HK-2 (cell line): ENCODE measurements around the gene RGS9.

Experiments used
- DNase-seq: peaks from one replicate; pipeline ENCODE4 v3.0.0-alpha.2; 2018; ENCODE audit not compliant: unreplicated experiment

Gene RGS9

DNA sequence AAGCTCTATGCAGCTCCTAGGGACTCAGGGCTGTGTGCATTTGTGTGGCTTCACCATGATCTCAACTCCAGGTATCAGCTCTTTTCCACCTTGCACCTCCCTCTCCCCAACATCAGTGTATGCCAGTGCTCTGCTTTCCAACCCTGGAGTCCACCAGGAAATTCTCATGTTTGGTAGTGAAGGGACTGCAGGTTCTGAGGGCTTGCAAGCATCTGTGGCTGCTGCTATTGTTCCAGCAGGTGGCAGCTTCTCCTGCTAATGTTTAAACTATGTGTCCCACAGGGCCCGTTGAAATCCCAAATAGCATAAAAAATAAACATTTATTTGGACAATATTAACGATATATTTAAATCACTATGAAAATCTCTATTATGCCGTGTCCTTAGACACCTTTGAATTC is 82.0 kb downstream of the RGS9 start:
- no peak for DNase-seq

DNA sequence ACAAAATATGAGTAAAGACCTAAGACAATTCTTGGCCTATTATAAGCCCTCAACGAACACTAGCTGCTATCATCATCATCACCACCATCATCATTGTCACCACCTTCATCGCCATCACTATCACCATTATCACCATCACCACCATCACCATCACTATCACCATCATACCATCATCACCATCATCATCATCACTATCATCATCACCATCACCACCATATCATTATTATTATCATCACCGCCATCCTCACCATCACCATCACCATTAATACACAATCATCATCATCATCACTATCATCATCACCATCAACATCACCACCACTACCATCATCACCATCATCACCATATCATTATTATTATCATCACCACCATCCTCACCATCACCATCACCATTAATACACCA is 82.5 kb downstream of the RGS9 start:
- DNase-seq, result no peak

DNA sequence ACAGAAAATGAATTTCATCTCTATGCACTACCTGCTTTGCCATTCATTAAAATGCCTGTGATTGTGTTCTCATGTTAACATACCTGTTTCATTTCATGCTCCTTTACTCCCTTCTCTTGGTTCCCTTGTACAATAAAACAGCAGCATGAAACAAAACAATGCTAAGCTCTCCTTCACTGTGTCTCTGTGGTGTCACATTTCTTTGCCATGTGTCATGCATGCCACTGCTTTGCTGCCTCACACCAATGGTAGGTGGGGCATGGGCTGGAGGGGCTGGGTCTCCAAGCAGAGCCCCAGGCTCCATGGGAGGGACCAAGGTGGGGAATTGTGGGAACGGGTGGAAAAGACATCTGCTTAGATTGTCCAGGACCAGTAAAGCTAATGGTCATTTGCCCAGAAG is 83.6 kb downstream of the RGS9 start:
- peak; percentile 10 for DNase-seq

DNA sequence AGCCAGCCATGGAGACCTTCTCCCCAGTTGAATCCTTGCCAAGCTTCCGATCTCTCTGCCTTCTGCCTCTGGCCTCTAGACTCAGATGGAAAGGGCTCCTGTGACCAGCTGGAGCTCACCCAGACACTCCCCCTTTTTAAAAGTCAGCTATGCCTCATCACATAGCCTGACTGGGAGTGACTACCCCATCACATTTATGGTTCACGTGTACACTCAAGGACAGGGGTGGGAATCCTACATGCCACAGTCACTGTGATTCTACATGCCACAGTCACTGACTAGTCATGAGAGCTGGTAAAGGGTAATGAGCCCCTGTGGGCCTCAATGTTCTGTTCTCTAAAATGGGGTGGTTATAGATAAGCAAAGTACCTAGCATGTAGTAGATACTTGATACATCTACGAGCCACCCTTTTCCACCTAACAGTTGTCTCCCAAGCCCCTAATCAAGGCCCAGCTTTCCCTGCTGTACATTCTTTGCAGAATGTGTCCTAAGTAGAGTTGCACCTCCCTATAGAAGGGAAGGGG is 85.1 kb downstream of the RGS9 start:
- no peak for DNase-seq

DNA sequence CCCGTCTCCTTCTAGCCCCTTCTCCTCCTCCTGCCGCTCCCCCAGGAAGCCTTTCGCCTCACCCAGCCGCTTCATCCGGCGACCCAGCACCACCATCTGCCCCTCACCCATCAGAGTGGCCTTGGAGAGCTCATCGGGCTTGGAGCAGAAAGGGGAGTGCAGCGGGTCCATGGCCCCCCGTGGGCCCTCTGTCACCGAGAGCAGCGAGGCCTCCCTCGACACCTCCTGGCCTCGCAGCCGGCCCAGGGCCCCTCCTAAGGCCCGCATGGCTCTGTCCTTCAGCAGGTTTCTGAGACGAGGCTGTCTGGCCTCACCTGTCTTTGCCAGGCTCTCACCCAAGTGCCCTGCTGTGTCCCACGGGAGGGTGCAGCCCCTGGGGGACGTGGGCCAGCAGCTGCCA is 87.9 kb downstream of the RGS9 start:
- DNase-seq, result no peak

DNA sequence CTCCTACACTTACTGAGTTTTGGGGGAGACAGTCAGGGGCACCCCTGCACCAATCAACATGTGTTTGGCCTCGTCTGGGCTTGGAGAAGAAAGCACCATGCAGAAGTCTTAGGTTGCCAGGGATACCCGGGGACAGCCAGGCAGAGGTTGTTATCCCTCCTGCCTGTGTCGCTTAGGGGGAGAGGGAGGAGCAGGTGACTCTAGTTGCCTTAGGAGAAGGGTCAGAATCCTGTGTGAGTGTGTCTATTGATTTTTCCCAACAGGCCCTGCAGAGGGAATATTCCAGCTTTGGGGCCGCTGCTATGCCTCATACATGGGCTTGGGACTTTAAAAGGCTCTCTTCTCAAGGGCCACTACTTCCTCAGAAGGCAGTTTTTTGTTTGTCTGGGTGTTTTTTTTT is 89.1 kb downstream of the RGS9 start:
- DNase-seq, result no peak

DNA sequence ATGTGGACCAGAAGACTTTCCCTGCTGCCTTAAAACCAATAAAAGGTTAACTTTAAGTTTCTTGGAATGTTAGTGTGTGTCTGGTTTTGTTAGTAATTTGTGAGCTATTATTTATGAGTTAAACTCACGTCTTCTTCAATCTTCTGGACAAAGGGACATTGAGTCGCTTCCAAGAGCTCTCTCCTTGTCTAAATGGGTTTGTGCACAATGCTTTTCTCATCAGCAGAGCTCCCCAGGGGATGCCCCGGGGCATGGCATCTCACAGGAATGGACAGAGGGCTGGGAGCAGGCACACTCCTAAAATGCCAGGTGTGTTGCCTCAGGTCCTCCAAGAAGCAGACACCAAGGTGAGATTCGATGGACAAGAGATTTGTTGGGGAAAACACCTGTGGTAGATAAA is 90.5 kb downstream of the RGS9 start:
- DNase-seq, result no peak

DNA sequence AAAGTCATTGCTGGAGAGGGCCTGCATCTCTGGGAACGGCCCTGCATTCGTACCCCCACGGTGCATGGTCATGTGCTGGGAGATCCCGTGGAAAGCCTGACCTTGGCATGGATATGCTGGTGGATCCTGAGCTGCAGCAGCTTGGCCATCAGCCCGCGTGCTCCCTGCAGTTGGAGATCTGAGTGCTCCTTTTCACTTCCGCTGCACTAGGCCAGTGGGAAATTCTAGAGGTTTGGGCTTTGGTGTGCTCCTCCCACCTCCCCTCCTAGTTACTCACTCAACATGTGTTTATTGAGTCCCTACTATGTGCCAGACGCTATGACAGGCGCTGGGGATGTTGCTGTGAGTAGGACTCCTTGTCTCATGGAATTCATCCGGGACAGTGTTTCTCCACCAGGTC is 91.1 kb downstream of the RGS9 start:
- DNase-seq, result no peak

DNA sequence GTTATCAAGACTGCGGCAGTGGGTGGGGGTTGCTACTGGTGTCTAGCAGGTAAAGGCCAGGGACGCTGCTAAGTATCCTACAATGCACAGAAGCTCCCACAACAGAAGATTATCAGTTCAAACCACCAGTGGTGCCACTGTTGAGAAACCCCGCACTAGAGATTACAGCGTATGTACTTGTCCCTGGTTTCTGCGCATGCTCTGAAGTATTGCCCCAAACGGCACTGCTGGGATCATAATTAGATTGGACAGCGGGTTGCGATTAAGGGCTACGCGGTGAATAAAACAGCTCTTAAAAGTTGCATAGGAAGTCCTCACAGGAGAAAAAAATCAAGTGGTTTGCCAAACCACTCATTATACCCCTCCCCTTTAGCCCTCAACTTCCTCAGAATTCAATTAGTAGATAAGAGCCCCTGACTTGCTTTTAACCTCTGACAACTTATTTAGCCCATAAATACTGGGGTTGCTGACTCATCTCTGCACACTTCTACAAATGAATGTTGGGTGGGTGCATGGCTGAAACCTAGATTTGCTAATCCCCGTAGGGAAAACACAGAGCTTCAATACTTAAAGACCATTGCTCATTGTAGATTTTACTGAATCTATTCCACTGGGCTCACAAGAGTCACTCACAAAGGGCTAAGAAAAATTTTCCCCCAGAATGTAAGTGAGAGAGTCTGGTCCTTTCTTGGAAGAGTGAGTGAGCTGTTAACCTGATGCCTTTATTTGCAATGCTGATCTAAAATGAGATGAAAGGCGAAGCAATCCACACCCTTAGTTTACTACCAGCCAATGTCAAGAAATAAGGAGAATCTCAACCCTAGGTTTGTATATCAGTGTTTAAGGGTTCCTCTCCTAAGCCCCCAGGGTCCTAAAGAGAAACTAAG is 91.8 kb downstream of the RGS9 start:
- DNase-seq, result no peak

DNA sequence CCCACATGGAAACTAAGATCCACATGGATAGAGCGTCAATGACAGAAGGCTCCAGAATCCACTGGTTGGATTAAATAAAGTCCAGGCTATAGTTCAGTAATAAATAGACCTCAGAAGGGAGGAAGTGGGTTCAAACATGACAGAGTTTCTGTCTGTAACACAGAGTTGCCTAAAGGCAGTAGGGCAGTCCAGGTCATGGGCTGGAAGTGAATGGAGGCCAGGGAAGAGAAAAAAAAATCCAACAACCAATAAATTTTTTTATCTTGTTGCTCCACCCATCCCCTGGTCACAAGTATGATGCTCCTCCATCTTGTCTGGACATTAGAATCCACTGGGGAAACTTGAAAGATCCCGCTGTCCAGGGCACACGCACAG is 92.4 kb downstream of the RGS9 start:
- no peak for DNase-seq

DNA sequence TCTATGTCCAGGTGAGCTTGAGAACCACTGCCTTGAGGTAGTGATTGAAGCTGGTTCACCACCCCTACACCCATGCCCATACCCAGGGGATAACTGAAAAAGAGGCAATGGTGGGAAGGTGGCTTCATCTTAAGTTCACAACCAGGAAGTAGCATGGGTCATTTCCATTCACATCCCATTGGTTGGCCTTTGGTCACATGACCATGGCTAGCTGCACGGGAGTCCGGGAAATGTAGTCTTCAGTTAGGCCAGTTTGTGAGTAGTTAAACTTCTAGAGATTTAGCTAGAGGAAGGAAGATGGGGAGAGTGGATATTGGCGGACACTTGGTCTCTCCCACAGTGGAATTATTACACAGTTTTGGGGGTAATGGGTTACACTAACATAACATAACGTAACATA is 92.9 kb downstream of the RGS9 start:
- no peak for DNase-seq

DNA sequence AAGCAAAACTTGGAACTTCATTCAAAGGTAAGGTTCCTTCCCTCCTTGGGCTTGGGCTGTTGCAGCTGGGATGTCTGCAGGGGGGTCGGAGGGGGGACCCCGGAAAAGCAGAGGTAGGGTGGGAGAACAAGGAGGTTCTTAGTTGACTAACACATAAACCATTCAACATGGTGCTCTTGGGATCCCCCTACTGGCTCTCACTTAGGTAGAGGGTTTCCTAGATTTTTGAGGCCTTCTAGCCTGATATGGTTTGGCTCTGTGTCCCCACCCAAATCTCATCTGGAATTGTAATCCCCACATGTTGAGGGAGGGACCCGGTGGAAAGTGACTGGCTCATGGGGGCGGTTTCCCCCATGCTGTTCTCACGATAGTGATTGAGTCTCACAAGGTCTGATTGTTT is 93.9 kb downstream of the RGS9 start:
- no peak for DNase-seq

DNA sequence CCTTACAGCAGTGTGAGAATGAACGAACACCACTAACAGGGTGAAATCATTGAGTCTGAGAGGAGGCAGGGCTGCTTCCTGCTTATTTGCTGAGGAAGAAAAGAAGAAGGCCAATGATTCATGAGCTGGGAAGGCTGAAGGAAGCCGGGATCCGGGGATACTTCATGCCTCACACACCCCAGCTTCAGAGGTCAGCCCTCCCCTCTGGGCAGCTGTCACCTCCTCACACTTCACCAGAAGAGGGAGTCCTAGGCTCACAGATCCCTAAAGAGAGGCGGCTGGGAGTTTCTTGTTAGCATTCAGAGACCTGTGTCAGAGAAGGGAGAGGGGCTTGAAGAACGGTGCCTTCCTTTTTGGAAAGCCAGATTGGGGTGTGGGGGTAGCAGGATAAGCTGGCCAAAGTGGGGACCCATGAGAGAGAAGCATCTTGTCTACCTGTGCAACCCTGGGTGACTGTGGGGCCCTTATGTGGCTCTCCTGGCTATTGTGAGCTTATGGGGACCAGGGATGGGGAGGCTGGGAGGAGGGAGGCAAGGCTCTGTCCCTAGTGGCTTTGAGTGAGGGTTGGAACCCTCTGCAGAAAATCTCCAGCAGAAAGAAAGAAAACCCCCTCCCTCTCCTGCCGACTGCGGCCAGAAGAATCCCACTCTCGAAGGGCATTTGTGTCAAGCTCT is 94.6 kb downstream of the RGS9 start:
- DNase-seq, result peak; percentile 82

DNA sequence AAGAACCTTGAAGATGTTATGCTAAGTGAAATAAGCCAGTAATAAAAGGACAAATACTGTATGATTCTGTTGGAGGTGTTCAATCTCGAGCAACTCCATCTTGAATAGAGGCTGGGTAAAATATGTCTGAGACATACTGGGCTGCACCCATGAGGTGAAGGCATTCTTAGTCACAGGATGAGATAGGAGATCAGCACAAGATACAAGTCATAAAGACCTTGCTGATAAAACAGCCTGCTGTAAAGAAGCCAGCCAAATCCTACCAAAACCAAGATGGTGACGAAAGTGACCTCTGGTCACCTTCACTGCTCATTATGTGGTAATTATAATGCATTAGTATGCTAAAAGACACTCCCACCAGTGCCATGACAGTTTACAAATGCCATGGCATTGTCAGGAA is 98.1 kb downstream of the RGS9 start:
- no peak for DNase-seq

DNA sequence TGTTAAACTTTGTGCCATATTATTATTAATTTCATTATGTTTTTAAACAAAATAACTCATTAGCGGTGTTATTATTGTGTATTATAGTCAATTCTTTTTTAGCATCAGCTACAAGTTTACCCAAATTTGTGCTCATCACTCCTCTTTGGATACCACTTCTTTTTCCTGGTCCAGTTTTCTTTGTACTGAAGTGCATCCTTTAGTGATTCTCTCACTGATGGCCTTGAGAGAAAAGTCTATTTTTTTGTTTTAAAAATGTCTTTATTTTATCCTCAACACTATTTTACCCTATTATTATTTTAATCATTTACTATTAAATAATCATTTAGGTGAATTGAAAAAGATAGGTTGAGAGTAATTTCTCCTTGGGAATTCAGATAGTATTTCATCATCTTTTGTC is 99.2 kb downstream of the RGS9 start:
- no peak for DNase-seq

DNA sequence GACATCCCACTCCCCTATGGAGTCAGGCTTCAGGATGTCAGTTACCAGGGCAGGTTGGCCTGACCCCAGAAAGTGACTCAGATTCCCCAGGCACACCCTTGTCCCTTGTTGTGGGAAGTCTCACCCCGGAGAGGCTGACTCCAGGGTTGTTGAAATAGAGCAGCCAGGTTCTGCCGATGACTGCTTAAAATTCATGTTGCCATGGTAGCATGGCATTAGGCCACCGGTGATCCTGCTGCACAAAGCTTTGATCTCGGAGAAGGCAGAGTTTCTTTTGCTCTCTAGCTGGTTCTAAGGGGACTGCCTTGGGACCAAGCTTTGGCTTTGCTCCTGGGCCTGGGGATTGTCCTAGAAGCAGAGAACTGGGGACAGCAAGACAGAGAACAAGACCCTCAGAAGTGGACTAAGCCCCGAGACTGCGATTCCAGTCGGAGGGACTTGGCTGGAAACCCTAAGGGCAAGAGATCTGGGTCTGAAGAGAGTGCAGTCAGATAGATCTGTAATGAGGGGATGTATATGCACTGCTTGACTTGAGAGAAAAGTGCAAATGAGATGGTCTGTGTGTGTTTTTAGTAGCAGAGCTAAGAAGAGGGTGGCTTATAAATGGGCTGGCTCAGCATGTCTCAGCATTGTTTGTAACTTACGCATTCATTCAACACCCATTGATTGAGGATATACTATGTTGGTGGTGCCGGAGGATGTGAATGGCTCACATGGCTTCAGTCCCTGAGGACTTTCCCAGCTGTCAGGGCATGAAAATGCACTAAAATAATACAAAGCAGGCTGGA is 106.9 kb downstream of the RGS9 start:
- DNase-seq, result no peak

DNA sequence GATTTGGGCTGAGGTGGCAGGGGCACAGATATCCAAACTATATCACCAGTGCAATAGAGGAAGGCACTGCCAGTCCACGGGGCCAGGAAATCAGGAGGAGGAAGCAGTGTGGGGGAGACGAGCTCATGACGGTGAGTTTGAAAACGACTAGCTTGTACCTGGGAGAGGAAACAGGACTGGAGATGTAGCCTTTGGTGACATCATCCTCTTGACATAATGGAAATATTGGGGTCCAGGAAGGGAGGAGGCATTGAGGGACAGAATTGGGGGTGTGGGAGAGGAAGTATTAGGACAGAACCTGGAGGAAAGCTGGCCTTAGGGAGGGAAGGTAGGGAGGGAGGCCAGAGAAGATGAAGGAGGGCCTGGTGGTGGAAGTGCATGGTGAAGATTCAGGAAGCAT is 109.1 kb downstream of the RGS9 start:
- no peak for DNase-seq

DNA sequence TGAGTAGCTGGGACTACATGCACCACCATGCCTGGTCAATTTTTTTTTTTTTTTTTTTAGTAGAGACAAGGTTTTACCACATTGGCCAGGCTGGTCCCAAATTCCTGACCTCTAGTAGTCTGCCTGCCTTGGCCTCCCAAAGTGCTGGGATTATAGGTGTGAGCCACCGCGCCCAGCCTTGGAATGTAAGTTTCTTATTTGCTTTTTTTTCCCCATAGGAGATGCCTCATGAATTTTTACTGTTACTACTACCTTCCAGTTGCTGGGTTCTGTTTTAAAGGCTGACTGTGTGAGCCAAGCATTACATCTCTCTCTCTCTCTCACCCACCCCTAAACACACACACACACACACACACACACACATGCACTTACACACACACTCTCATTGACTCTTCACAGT is 112.6 kb downstream of the RGS9 start:
- no peak for DNase-seq

DNA sequence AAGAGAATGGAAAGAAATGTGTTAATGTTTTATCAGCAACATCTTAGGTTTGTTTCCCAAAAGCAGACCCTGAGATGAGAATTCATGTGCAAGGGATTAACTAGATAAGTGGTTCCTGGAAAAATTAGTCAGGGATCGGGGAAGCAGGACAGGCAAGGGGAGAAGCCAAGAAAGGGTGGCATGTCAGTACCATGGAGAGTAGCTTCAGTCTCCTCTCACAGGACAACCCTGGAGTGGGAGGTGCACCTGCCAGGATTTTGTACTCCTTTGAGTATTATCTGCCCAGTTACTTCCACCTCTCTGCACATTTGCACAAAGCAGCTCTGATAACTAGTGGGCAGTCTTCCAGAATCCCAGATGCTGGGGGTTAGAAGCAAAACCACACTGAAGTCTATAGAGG is 117.0 kb downstream of the RGS9 start:
- DNase-seq, result no peak

DNA sequence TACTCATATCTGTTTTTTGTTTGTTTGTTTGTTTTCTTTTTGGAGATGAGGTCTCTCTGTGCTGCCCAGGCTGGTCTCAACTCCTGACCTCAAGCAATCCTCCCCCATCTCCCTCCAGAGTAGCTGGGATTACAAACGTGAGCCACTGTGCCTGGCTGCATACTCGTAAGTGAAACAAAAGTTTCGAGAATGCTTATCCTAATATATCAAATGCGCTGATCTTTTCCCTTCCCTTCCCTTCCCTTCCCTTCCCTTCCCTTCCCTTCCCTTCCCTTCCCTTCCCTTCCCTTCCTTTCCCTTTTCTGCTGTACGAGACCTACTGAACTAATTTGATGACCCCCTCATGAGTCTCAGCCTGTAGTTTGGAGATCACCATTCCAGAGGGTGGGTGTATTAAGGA is 122.1 kb downstream of the RGS9 start:
- no peak for DNase-seq

DNA sequence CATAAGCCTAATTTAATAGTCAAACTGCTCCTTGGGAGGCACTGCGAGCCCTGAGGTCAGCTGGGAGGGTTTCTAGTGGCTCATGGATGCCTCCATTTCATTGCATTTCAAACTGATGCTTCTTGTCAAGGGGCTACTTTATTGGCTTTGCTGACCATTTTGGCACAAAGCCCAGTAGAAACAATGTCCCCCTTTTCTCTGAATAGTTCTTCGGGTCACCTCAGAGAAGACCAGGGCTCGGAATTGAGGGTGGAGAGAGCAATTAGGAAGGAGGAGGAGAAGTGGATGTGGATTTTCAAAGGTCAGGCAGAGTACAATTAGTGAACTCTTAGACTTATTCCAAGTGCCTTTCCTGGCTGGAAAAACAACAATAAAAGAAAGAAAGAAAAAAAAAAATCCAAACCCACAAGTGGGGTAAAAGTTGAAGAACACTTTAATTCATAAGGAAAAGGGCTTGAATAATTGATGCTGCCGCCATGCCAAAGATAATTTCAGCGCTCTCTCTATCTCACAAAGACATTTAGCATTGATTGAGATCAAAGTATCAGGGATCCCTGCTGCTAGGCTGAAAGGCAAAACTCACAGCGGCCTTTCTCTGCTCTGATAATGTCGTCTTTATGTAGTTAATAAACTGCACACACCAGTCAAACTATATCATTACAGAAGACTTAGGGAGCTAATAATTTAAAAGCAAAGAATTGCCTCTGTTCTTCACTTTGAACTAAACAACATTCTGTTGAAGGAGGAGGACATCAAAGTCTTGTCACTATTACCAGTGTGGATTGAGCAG is 122.7 kb downstream of the RGS9 start:
- DNase-seq, result no peak

DNA sequence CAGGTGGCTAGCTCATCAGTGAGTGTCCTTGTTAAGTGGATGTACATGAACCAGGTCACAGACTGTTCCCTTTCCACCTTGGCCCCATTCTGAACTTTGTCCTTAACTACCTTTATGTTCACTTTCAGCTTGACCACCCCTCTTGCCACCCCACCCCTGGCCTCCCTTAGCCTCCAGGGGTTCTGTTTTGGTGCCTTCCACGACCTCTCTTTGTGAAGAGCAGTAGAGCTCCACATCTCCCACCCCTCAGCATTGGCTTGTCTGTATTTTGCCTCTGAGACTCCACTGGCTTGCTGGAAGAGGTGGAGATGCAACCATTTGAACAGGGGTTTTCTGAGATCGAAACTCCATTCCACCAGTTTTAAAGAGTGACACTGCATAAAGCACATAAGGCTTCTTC is 123.5 kb downstream of the RGS9 start:
- DNase-seq, result no peak
